GM12892 (cell line): ENCODE data around the gene GFER.
"Not testable (repeated sequence)": the region's sequence is repeated elsewhere in the genome, so short reads cannot be mapped to it uniquely, and the experiment has no call there.

Source experiments
- DNase-seq: peaks from one replicate; pipeline ENCODE4 v3.0.0; 2011; ENCODE audit not compliant: insufficient read length
- FAIRE-seq: peaks from 2 replicates; lab custom pipeline; 2011; peaks lifted over from hg19 to GRCh38; lab: Jason Lieb, UNC
- POLR2A ChIP-seq: IDR thresholded peaks from 2 replicates; pipeline ENCODE4 v1.6.1; 2011; ENCODE audit warnings: low read depth, low read length, control low read depth
- POLR2AphosphoS5 ChIP-seq: IDR thresholded peaks from 2 replicates; pipeline ENCODE4 v1.6.1; 2011; ENCODE audit warnings: low read depth, low read length, control low read depth
- TAF1 ChIP-seq: IDR thresholded peaks from 2 replicates; pipeline ENCODE4 v1.6.1; 2011; ENCODE audit warnings: low read depth, mild to moderate bottlenecking, control low read depth, low read length, borderline replicate concordance

The GFER gene

DNA sequence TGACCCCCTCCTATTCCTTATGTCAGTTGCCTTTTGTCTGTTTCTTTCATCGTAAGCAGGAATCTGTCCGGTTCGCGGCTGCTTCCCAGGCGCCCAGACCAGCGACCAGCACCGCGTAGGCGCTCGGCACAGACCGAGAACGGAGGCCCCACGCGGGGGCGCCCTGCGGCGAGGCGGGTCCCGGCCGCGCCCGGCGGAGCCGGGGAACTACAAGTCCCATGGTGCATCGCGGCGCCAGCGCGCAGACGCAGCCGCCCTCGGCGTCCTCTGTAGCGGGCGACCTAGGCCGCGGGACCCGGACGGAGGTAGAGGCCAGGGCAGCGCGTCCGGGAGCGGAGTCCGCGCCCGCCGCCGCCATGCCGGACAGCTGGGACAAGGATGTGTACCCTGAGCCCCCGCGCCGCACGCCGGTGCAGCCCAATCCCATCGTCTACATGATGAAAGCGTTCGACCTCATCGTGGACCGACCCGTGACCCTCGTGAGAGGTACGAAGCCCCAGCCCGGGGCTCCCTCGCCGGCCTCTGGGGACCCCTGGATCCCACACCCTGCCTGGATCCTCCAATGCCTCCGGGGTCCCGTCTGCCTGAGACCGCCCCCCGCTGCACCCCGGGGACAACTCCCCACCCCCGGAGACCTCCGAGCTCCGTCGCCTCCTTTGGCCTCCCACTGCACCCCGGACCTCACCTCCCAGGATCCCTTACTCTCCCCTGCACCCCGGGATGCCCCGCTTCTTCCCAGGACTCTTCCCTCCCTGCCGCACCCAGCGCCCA lies 24.5 kb upstream of the GFER start, which contains the start of gene NDUFB10:
Gene NDUFB10 (plus strand): TSS at position 270 of the 771 bp plus-strand sequence. CDS start 87 bp downstream, at position 357.
- DNase-seq (peak; percentile 87), FAIRE-seq (peak; percentile 95)
- TF ChIP-seq POLR2AphosphoS5 = peak; percentile 67
- peak; percentile 86 for TF ChIP-seq POLR2A
- TF ChIP-seq TAF1 = 0 out of 2 replicates have a peak, but pooled peaks have one; percentile 28

DNA sequence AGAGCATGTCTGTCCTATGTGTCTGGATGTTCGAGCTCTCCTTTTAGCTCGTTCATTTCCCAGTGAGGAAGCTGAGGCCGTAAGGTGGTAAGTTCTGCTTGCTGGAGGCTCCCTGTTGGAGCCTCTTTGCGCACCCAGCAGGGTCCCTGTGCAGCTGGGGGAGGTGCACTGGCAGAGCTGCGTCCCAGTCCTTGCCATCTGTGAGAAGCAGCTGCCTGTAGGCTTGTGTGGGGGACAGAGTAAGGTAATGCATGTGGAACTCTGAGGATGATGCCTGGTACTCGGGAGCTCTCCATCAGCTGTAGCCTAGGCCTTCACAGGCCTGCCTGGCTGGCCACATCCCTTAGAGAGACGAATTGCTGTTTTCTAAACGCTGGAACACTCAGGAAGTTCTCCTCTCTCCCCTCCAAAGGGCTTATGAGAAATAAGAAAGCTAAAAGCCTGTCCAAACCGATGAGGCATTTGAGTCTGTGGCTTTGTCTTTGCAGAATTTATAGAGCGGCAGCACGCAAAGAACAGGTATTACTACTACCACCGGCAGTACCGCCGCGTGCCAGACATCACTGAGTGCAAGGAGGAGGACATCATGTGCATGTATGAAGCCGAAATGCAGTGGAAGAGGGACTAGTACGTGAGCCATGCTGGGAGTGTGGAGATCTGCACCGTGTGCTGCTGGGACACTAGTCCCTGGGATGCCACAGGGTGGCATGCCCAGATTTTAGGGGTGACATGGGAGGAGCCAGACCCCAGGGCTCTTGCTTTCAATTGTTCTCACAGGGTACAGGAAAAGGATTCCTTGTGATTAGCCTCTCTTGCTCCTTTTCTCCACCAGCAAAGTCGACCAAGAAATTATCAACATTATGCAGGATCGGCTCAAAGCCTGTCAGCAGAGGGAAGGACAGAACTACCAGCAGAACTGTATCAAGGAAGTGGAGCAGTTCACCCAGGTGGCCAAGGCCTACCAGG lies 23.0 kb upstream of the GFER start:
- DNase-seq = no peak
- peak; percentile 91 for TF ChIP-seq POLR2A
- no peak for TF ChIP-seq TAF1
- TF ChIP-seq POLR2AphosphoS5 = peak; percentile 98
- FAIRE-seq = peak; percentile 53

DNA sequence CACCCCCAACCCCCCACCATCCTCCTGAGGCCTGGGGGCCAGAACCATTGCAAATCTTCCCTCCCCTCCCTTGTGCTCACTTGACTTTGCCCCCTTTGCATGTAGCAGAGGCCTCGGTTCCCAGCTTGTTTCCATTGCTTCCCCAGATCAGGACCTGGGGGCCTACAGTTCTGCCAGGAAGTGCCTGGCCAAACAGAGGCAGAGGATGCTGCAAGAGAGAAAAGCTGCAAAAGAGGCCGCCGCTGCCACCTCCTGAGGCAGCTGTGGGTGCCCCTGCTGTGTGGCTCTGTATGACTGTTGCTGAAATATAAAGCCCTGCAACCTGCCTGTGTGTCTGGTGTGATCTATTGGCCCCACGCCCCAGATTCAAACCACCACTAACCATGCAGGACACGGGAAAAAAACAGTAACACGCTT lies 22.3 kb upstream of the GFER start:
- no peak for DNase-seq
- FAIRE-seq = no peak
- no peak for TF ChIP-seq POLR2AphosphoS5
- TF ChIP-seq POLR2A = no peak
- no peak for TF ChIP-seq TAF1

DNA sequence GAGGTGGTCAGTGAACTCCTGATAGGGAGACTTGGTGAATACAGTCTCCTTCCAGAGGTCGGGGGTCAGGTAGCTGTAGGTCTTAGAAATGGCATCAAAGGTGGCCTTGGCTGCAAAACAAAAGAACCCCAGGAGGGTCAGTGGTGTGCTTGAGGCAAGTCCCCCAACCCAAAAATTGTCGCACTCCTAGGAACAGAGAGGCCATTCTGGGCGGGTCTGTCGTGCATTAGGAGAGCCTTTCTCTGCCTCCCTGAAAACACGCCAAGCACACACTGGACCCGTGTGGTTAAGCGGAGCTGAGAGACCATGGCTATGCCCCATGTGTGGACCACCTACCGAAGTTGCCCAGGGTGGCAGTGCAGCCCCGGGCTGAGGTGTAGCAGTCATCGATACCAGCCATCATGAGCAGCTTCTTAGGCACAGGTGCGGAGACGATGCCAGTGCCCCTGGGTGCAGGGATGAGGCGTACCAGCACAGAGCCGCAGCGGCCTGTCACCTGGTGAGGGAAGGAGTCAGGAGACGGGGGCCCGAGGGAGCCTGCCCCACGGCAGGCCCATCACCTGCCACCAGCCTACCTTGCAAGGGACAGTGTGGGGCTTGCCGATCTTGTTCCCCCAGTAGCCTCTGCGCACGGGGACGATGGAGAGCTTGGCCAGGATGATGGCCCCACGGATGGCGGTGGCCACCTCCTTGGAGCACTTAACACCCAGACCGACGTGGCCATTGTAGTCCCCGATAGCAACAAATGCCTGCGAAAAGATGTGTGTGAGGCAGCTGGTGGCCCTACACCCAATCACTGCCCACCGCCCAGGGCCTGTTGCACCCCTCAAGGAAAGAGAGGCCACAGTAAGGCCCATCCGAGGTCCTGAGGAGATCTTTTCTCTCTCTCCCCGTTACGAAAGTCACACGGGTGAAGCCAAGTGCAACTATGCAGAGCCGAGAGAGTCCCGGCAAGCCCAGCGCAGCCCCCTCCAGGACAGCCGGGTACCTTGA lies 21.5 kb upstream of the GFER start:
- not testable (repeated sequence) for DNase-seq, FAIRE-seq
- TF ChIP-seq POLR2AphosphoS5 (peak; percentile 56; the same call in 1 of the 2 replicates), POLR2A (peak; percentile 71; the same call in 1 of the 2 replicates)

DNA sequence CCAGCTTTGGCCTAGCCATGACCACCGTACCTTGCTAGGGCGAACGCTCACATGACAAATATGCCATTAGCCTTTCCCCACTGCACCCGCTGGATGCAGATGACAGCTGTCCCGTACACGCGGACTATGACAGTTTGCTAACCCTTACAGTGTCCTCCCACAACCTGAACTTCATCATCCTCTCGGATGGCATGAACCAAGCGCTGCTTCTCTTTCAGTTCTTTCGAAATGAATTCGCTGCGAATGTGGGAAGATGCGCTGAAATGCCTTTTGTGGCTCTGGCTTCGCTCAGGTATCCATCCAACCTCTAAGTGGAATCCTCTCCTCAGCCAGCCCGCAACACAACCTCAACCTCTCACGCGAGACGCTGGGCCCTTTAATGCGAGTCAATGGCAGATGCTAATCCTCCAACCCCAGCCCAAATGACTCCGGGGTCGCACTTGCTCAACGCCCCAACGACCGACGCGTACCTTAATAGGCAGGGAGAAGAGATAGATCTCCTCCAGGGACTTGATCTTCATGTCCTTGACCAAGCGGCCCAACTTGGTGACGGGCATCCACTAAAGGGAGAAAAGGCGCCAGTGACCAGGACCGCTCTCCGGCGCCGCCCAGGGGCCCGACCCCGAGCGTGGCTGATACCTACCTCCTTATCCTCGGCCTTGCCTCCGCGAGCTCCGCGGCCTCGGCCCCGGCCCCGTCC lies 20.0 kb upstream of the GFER start:
- peak; percentile 72 for TF ChIP-seq POLR2AphosphoS5
- no peak for TF ChIP-seq TAF1
- peak; percentile 71 for TF ChIP-seq POLR2A
- DNase-seq = no peak
- FAIRE-seq = peak; percentile 71

DNA sequence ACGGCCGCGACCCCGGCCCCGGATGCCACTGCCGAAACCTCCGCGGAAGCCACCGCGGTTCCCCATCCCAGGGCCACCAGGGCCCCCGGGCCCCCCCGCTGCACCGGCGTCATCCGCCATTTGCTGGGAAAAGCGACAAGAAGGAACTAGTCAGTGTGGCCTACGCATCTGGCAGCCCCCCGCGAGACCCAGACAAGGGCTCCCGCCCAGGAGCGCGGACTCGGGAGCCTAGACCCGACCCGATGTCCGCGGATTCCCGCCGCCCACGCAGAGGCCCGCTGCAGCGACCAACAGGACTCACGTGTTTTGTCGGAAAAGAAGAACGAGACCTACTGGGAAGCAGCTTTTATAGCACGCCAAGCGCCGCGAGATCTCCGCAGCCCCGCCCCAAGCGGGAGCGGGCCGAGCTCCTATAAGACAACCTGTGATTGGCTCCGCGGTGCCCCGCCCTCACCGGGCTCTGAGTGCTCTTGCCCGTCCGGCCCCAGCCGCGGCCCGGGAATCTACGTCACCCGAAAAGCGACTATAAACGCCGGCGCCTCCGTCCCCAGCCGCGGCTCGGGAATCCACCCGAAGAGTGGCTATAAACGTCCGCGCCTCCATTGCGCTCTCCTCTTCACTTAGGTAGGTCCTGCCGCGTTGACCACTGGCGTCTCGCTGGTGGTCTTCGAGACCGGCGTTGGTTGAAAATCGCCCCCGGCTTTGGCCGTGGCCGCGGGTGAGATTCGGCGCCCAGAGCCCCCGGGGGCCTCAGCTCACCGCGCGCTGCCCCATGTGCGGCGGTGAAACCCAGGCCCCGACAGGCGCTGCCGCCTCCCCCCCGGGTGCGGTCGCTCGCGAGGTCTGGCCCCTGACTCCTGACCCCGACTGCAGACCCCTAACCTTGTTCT lies 19.2 kb upstream of the GFER start, which contains the start of gene RPS2:
Gene RPS2 (minus strand): TSS at position 321 of the 890 bp plus-strand sequence. CDS start 201 bp downstream, at position 120.
- DNase-seq (peak; percentile 100), FAIRE-seq (peak; percentile 92)
- TF ChIP-seq POLR2A = peak; percentile 100
- TF ChIP-seq POLR2AphosphoS5 = peak; percentile 100
- TF ChIP-seq TAF1 = peak; percentile 99

DNA sequence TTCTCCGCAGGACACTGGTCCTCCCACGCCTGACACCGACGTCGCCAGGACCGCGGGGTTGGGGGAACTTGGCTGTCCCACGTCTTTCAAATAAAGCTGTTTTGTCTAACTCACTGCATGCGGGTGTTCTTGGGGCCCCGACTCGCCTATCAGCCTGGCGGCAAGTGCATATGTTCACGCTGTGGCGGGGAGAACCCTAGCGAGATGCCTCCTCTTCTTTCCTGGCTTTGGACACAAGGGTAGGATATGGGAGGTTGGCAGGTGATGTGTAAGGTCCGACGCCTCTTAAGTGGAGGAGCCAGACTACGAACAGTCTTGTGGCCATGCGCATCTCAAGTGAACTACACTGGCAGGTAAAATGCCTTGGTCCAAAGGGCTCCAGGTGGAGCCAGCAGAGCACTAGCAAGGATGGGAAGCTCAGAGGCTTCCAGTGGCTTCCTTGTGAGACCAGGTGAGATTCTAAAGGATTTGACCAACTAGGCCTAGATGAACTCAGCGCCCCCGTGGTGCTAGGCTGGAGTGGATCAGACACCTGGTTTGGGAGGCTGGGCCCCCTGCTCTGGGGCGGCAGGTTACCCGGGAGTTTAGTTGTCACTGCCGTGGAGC lies 18.5 kb upstream of the GFER start:
- TF ChIP-seq POLR2A (0 out of 2 replicates have a peak, but pooled peaks have one; percentile 1), TAF1 (no peak), POLR2AphosphoS5 (no peak)
- FAIRE-seq = no peak
- no peak for DNase-seq

DNA sequence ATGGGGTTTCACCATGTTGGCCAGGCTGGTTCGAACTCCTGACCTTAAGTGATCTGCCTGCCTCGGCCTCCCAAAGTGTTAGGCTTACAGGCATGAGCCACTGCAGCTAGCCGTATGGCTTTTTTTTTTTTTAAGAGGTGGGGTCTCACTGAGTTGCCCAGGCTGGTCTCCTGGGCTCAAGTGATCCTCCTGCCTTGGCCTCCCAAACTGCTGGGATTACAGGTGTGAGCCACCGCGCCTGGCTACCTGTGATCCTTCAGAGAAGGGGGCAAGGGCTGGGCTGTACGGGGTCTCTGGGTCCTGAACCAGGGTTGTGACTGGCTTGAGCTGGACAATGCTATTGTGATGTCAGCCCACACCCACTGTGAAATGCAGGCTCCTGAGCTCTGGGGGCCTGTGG lies 17.5 kb upstream of the GFER start, which contains the start of gene RNF151:
Gene RNF151 (plus strand): TSS at position 397 of the 400 bp plus-strand sequence. CDS start 26 bp downstream, outside the sequence.
- no peak for DNase-seq
- TF ChIP-seq POLR2A (no peak), TAF1 (no peak), POLR2AphosphoS5 (no peak)
- FAIRE-seq = no peak

DNA sequence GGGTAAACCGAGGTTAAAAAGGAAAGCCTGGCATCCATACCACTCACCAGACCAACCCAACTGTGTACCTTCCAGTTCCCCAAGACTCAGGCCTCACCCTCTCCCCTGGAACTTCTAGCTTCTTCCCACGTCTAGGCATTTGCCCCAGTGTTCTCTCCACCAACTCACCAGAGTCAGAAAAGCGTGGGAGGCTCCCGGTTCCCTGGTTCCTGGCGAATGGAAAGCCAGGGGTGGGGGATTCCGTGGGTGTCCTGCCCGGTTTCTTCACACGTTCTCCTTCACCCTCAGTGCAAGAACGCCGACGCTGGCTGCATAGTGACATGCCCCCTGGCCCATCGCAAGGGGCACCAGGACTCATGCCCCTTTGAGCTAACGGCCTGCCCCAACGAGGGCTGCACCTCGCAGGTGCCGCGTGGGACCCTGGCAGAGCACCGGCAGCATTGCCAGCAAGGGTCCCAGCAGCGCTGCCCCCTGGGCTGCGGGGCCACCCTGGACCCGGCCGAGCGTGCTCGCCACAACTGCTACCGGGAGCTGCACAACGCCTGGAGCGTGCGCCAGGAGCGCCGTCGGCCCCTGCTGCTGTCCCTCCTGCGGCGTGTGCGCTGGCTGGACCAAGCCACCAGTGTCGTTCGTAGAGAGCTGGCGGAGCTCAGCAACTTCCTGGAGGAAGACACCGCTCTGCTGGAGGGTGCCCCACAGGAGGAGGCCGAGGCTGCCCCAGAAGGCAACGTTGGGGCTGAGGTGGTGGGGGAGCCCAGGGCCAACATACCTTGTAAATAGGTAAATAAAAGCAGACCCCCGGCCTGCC lies 15.6 kb upstream of the GFER start:
- FAIRE-seq (no peak), DNase-seq (no peak)
- TF ChIP-seq POLR2AphosphoS5 = no peak
- no peak for TF ChIP-seq TAF1
- TF ChIP-seq POLR2A = no peak
